Activated naive CD4-positive, alpha-beta T cell treated with anti-CD3 and anti-CD28 coated beads, Interleukin-2, amount 50 U/mL, for 72 hours (primary cell): ENCODE data around the gene PLD4. TPM values are rescaled to one million over a fixed set of nuclear protein-coding genes. Genes with fewer than 3 reads are reported as not detected.
"Not testable (repeated sequence)": the region's sequence is repeated elsewhere in the genome, so short reads cannot be mapped to it uniquely, and the experiment has no call there.

ENCODE experiments used
- ATAC-seq, 2 donors: fragments of 150-1000 bp; cut with Tn5 transposase; 2 replicates each; pipeline ENCODE4 v1.10.0; 2021; ENCODE audit warnings: mild to moderate bottlenecking in 2 of 2, moderate library complexity in 2 of 2
- DNase-seq, 2 donors: peaks; one replicate each; pipeline ENCODE4 v3.0.0; 2021 to 2022; ENCODE audit warnings: low spot score in 2 of 2
- H3K27ac Mint-ChIP-seq, 2 donors: one replicate each; pipeline ENCODE4 v1.8.0; 2022; ENCODE audit warnings: mild to moderate bottlenecking in 2 of 2, mixed read lengths in 2 of 2
- H3K36me3 Mint-ChIP-seq, 2 donors: one replicate each; pipeline ENCODE4 v1.8.0; 2022; ENCODE audit warnings: mixed read lengths in 2 of 2
- H3K9me3 Mint-ChIP-seq, 2 donors: one replicate each; pipeline ENCODE4 v1.8.0; 2022; ENCODE audit warnings: mixed read lengths in 2 of 2
- total RNA-seq, 2 donors: library from RNA; stranded (reverse); gene quantifications; one replicate each; pipeline ENCODE4 v1.2.3, GENCODE V29; 2022

Gene PLD4
- total RNA-seq, 2 donors from 2014 or later: 0.04 TPM; not detected in 1

DNA sequence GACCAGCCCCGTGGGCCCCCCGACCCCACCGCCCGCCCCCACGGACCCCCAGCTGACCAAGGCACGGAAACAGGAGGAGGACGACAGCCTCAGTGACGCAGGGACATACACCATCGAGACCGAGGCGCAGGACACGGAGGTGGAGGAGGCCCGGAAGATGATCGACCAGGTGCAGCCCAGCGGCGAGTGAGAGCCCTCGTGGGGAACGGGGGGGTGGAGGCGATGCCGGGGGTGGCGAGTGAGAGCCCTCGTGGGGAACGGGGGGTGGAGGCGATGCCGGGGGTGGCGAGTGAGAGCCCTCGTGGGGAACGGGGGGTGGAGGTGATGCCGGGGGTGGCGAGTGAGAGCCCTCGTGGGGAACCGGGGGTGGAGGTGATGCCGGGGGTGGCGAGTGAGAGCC, 40.3 kb upstream of the PLD4 start:
- not testable (repeated sequence) for ATAC-seq, H3K27ac Mint-ChIP-seq

DNA sequence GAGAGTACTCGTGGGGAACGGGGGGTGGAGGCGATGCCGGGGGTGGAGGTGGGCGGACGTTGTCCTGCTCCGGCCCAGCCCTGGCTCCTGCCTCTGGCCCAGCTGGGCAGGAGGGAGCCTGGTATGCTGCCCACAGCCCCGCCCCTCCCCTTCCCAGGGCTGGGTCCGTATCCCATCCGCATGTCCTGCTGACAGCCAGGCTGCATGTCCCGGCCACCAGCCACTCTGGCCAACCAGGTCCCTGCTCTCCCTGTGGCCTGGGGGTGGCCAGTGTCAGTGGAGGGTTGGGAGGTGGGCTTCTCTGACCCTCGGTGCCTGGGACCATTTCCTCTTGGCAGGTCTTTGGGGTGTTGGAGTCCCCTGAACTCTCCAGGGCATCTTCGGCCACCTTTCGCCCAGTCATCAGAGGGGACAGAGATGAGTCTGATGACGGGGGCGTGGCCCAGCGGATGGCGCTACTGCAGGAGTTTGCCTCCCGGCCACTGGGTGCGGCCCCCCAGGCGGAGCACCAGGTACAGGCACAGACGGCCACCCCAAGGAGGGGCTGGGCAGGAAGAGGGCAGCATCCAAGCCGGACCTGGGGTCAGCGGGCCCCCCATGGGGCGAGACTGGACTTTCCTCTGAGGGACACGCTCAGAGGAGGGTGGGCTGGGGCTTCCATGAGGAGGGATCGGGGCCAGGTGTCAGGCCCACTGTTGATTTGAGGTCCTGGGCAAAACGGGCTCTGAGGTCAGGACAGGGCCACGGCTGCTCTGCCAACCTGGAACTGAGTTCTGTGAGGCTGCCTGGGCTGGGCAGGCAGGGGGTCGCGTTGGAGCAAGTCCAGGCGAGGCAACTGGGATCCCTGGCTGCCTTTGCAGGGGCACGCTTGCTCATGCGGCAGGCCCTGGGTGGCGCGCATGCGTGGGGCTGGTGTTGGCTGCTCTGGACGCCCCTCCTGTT, 39.4 kb upstream of the PLD4 start:
- Mint-ChIP-seq H3K36me3 (no peaks in the 10 kb centered on the region), H3K9me3 (no peaks in the 10 kb centered on the region), H3K27ac (no peak overlapping the region)
- ATAC-seq: no peak
- DNase-seq: no peak

More for the DNA sequence above, 40.3 kb upstream of the PLD4 start:
- not testable (repeated sequence) for H3K9me3 Mint-ChIP-seq, H3K36me3 Mint-ChIP-seq, DNase-seq

DNA sequence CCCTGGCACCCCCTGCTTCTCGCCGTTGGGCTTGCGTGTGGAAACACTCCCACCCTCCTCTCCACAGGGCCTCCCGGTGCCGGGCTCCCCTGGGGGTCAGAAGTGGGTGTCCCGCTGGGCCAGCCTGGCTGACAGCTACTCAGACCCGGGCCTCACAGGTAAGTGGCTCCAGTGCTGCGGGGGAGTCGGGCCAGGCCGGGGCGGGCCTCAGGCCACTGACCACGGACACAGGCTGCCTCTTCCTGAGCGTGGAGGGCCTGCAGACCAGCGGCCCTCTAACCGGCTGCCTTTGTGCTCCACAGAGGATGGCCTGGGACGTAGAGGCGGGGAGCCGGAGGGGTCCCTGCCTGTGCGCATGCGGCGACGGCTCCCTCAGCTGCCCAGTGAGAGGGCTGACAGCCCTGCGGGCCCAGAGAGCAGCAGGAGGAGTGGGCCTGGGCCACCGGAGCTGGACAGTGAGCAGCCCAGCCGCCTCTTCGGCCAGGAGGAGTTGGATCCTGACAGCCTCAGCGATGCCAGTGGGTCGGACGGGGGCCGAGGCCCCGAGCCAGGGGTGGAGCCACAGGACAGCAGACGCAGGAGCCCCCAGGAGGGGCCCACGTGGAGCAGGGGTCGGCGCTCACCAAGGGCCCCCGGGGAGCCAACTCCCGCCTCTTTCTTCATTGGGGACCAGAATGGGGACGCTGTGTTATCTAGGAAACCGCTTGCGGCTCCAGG, 38.5 kb upstream of the PLD4 start:
- no peak for ATAC-seq
- H3K9me3 Mint-ChIP-seq: no peaks in the 10 kb centered on the region
- DNase-seq: no peak

DNA sequence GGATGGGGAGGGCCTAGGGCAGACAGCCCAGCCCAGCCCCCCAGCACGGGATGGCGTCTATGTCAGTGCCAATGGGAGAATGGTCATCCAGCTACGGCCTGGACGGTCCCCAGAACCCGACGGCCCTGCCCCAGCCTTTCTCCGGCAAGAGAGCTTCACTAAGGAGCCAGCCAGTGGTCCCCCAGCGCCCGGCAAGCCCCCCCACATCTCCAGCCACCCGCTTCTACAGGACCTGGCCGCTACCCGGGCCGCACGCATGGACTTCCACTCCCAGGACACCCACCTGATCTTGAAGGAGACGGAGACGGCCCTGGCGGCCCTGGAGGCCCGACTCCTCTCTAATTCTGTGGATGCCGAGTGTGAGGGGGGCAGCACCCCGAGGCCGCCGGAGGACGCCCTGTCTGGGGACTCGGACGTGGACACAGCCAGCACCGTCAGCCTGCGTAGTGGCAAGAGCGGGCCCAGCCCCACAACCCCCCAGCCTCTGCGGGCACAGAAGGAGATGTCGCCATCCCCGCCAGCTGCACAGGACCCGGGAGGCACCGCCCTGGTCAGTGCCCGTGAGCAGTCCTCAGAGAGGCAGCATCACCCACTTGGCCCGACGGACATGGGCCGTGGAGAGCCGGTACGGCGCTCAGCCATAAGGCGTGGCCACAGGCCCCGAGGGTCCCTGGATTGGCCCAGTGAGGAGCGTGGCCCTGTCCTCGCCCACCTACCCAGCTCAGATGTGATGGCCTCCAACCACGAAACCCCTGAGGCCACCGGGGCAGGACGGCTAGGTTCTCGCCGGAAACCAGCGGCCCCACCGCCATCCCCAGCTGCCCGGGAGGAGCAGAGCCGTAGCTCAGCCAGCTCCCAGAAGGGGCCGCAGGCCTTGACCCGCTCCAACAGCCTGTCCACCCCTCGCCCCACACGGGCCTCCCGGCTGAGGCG, 37.7 kb upstream of the PLD4 start:
- no peak for ATAC-seq
- Mint-ChIP-seq H3K27ac (no peak overlapping the region), H3K9me3 (no peaks in the 10 kb centered on the region), H3K36me3 (no peaks in the 10 kb centered on the region)
- DNase-seq: no peak

More for the DNA sequence above, 38.5 kb upstream of the PLD4 start:
- H3K27ac Mint-ChIP-seq: no peak overlapping the region
- no peaks in the 10 kb centered on the region for H3K36me3 Mint-ChIP-seq

DNA sequence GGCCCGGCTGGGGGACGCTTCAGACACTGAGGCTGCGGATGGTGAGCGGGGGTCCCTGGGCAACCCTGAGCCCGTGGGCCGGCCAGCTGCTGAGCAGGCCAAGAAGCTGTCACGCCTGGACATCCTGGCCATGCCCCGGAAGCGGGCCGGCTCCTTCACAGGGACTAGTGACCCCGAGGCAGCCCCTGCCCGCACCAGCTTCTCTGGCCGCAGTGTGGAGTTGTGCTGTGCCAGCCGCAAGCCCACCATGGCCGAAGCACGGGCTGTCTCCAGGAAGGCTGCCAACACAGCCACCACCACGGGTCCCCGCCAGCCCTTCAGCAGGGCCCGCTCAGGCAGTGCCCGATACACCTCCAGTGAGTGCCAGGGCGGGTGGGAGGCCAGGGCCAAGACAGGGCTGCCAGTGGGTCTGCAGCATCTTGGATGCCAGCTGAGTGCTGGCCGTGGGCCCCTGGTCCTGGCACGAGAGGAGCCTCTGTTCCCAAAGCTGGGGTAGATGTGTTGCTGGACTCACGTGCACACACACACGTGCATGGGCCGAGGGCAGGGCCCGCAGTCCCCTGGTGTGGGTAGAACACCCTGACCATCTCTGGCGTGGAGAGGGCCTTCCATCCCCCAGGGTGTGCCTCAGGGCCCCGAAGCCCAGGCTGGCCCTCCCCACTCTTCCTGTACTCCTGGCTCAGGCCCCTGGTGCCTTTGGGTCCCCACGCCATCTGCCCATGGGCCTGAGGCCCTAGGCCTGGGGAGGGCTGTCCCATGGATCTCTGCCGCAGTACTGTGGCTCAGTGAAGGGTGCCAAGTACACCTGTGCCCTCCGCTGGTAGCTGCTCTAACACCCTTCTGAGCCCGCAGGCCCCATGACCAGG, 36.8 kb upstream of the PLD4 start:
- ATAC-seq: no peak
- no peaks in the 10 kb centered on the region for H3K36me3 Mint-ChIP-seq
- H3K9me3 Mint-ChIP-seq: no peaks in the 10 kb centered on the region
- H3K27ac Mint-ChIP-seq: peak overlapping the region in 1 of 2 donors; percentile 29
- DNase-seq: peak in 1 of 2 donors; percentile 1

DNA sequence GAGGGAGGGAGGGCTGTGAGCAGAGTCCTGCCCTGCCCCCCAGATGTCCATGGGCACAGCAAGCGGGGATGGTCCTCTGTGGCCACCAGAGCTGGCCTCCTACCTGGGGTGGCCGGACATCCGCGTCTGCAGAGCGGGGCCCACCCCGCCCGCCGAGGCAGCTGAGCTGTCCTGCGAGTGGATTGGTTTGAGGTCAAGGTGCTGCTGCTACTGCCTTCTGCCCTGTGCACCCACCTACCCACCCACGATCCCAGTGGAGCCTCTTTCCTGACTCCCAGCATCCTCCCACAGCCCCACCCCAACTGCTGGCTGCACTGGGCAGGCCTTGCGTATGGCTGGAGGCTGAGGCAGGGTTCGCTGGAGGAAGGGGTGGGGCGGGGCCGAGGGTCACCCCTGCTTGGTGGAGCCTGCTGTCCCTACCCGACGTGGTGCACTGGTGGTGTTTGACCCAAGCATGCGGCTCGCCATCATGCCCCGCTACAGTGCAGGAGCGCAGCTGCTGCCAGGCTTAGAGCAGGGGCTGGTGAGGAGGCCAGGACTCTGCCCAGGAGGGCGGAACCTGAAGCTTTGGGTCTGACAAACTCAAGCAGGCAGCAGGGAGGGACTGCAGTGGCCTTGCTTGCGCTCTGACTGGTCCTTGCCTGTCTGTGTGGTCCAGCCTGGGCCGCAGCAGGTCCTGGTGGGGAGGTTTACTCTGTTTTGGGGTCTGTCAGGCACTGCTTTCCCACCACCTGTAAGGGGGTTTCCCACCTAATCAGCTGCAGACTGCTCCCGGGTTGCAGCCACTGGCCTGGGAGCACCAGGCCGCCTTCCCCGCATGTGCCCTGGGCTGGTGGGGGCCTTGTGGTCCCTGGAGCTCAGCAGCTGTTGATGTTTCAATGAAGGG, 35.9 kb upstream of the PLD4 start:
- DNase-seq (peak in 1 of 2 donors; percentile 50), ATAC-seq (no peak)
- Mint-ChIP-seq H3K27ac (no peak overlapping the region), H3K36me3 (no peaks in the 10 kb centered on the region), H3K9me3 (no peaks in the 10 kb centered on the region)

DNA sequence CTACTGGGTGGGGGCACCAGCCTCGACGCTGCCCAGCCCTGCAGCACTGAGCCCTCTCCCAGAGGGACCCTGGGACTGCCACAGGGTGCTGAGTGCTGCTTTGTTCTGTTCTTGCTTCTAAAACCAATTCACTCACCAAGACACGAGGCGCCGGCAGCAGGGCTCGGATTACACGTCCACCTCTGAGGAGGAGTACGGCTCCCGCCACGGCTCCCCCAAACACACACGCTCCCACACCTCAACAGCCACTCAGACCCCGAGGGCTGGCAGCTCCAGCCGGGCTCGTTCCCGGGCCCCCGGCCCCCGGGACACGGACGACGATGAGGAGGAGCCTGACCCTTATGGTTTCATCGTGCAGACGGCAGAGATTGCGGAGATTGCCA, 35.3 kb upstream of the PLD4 start:
- ATAC-seq: no peak

DNA sequence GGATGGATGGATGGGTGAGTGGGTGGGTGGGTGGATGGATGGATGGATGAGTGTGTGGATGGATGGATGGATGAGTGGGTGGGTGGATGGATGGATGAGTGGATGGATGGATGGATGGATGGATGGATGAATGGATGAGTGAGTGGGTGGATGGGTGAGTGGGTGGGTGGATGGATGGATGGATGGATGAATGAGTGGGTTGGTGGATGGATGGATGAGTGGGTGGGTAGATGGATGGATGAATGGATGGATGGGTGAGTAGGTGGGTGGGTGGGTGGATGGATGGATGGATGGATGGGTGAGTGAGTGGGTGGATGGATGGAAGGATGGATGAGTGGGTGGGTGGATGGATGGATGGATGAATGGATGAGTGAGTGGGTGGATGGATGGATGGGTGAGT, 34.4 kb upstream of the PLD4 start:
- not testable (repeated sequence) for ATAC-seq, H3K9me3 Mint-ChIP-seq, DNase-seq, H3K36me3 Mint-ChIP-seq, H3K27ac Mint-ChIP-seq

More for the DNA sequence above, 35.3 kb upstream of the PLD4 start:
- DNase-seq: peak in 1 of 2 donors; percentile 48
- Mint-ChIP-seq H3K36me3 (no peaks in the 10 kb centered on the region), H3K9me3 (no peaks in the 10 kb centered on the region), H3K27ac (no peak overlapping the region)

DNA sequence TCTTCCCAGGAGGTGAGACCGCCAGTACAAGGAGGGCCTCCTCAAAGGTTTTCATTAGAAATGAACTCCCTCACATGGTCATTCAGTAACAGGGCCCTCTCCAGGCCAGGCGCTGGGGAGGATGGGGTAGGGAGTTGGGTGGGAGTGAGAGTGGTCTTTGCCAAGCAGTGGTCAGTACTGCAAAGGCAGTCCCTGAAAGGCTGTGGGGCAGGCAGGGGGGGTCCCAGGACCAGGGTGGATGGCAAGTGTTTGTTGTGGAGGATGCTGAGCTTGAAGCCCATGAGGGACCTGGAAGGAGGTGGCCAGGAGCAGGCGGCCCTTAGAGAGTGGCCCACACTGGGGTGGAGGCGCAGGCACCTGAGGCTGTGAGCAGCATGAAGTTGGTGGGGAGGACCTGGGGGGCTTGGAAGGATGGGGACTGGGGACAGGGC, 33.5 kb upstream of the PLD4 start:
- DNase-seq (no peak), ATAC-seq (no peak)
- Mint-ChIP-seq H3K36me3 (no peaks in the 10 kb centered on the region), H3K9me3 (no peaks in the 10 kb centered on the region), H3K27ac (no peak overlapping the region)

DNA sequence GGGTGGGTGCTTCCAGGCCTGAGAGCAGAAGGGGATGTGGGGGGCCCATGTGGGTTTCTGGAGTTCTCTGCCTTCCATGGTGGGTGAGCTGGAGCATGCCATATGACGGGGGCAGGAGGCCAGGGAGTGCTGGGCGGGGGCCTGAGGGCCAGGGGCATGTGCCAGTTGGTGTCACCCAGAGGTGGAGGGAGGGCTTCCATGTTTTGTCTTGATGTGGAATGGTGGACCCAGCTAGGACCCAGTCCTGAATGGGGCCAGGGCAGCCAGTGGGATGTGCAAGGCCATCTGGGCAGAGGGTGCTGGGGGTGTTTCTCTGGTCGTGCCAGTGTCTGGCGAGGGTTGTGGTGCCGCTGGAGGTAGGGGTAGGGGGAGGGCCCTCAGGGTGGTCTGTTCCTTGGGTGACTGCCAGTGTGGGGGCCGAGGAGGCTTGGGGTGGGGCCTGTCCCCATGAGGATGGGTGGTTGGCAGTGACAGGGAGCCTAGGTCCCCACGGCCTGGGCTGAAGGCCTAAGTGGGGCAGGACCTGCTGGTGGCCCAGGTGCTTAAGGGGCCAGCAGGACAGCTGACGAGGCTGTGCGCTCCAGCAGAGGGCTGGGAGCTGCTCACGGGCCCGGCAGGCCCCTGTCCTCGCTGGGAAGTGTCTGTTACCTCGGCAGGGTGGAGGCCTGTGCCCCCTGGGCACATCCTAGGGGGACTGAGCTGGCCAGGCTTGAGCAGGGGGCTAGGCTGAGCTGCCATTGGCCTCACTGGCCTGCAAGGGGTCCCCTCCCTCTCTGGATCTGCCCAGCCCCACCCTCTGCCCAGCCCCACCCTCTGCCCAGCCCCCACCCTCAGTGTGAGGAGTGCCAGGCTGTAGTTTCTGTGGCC, 32.8 kb upstream of the PLD4 start:
- Mint-ChIP-seq H3K9me3 (no peaks in the 10 kb centered on the region), H3K36me3 (no peaks in the 10 kb centered on the region), H3K27ac (no peak overlapping the region)
- peak in 1 of 2 donors; percentile 14 for ATAC-seq
- peak; percentile 2 to 52 for DNase-seq

DNA sequence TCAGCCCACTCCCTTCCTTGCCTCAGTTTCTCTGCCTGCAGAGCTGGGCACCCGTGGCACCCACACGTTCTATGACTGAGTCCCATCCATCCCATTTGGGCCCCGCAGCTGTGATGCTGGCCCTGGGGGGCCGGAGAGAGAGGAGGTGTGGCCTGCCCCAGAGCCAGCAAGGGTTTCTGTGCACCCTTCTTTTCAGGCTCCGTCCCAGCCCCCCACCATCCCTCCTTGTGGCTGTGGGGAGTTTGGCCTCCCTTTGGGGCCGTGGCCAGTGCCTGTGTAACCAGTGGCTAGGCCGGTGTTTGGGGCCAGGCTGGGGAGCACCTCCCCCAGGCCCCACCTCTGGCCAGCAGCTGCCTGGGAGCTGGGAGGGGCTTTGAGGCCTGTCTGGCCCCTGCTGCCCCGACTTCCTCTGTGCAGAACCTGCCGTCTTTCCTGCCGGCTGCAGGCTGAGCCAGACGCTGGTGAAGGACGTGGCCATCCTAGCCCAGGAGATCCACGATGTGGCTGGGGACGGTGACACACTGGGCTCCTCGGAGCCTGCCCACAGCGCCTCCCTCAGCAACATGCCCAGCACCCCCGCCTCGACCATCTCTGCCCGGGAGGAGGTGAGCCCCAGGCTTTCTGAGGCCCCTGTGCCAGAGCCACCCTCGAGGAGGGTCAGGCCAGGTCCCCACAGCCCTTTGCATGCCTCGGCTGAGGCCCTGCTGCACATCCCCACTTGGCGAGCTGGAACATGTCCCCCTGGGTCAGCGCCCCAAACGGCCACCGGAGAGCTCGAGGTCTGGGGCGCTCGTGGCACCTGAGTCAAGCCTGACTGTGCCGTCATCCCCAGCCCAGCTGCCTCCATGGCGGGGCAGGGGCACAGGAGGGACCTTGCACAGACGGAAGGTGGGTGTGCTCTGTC, 31.9 kb upstream of the PLD4 start:
- H3K36me3 Mint-ChIP-seq: no peaks in the 10 kb centered on the region
- ATAC-seq (no peak), DNase-seq (peak; percentile 2 to 54)
- H3K9me3 Mint-ChIP-seq: no peaks in the 10 kb centered on the region
- no peak overlapping the region for H3K27ac Mint-ChIP-seq

DNA sequence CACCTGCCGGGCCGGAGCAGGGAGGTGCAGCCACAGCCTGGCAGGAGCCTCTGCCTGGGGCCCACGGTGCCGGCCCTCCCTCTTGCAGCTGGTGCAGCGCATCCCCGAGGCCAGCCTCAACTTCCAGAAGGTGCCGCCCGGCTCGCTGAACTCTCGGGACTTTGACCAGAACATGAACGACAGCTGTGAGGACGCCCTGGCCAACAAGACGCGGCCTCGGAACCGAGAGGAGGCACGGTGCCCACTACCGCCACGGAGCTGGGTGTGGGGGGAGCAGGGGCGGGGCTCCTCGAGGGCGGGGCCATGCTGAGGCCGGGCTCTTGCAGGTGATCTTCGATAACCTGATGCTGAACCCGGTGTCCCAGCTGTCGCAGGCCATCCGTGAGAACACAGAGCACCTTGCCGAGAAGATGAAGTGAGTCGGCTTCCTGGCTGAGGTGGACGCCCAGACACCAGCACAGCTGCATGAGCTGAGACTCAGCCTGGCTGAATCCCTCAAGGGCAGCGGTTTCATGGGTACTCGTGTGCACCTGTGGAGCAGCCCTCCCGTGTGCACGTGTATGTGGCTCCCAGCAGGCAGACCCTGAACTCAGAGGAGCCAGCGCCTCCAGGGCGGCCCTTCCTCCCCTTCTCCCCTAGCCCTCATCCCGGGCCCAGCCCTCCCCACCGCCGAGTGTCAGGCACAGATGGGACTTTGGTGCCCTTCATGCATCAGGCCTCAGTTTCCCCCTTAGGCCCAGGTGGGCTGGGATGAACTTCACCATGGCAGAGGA, 31.1 kb upstream of the PLD4 start:
- H3K36me3 Mint-ChIP-seq: no peaks in the 10 kb centered on the region
- H3K27ac Mint-ChIP-seq: no peak overlapping the region
- DNase-seq: peak in 1 of 2 donors; percentile 52
- no peak for ATAC-seq
- H3K9me3 Mint-ChIP-seq: no peaks in the 10 kb centered on the region
